Smooth muscle cell (in vitro differentiated cells): Measurements from ENCODE around the gene CHGA. TPM values are rescaled to one million over a fixed set of nuclear protein-coding genes. Genes with fewer than 3 reads are reported as not detected.

ENCODE experiments used
- DNase-seq: peaks from one replicate; lab custom pipeline; 2025; ENCODE audit not compliant: unreplicated experiment; lab: John Stamatoyannopoulos, UW
- H2AFZ ChIP-seq: fragments of 200-600 bp; sonication (generic); 2 replicates; pipeline ENCODE4 v1.6.0; 2016; ENCODE audit warnings: antibody characterized with exemption, low read depth, mild to moderate bottlenecking
- H3F3A ChIP-seq: fragments of 200-600 bp; sonication (generic); 2 replicates; pipeline ENCODE4 v1.6.0; 2017; ENCODE audit warnings: antibody characterized with exemption, low read depth
- H3K27ac ChIP-seq: fragments of 200-600 bp; sonication (generic); 2 replicates; pipeline ENCODE4 v1.5.1; 2016; ENCODE audit warnings: low read depth, mild to moderate bottlenecking
- H3K27me3 ChIP-seq: fragments of 200-600 bp; sonication (generic); 2 replicates; pipeline ENCODE4 v1.6.1; 2016; ENCODE audit warnings: low read depth, mild to moderate bottlenecking
- H3K36me3 ChIP-seq: fragments of 200-600 bp; sonication (generic); 2 replicates; pipeline ENCODE4 v1.5.1; 2016; ENCODE audit warnings: low read depth
- H3K4me1 ChIP-seq: fragments of 200-600 bp; sonication (generic); 2 replicates; pipeline ENCODE4 v1.5.1; 2016; ENCODE audit warnings: low read depth
- H3K4me2 ChIP-seq: fragments of 200-600 bp; sonication (generic); 2 replicates; pipeline ENCODE4 v1.6.0; 2016; ENCODE audit warnings: mild to moderate bottlenecking
- H3K4me3 ChIP-seq: fragments of 200-600 bp; sonication (generic); 2 replicates; pipeline ENCODE4 v1.5.1; 2016; ENCODE audit warnings: mild to moderate bottlenecking
- H3K79me2 ChIP-seq: fragments of 200-600 bp; sonication (generic); 2 replicates; pipeline ENCODE4 v1.6.0; 2016; ENCODE audit warnings: low read depth, mild to moderate bottlenecking
- H3K9ac ChIP-seq: fragments of 200-600 bp; sonication (generic); 2 replicates; pipeline ENCODE4 v1.6.0; 2016; ENCODE audit warnings: low read depth
- H3K9me3 ChIP-seq: fragments of 200-600 bp; sonication (generic); replicated peaks from 2 replicates; pipeline ENCODE4 v1.5.1; 2016; ENCODE audit warnings: low read depth
- H4K20me1 ChIP-seq: fragments of 200-600 bp; sonication (generic); 2 replicates; pipeline ENCODE4 v1.6.0; 2016; ENCODE audit warnings: low read depth
- WGBS: methylation state at CpG from one replicate; pipeline ENCODE4 v1.1.7; 2016; ENCODE audit warnings: low lambda C conversion rate; 5-methylcytosine and 5-hydroxymethylcytosine counted together
- polyA plus RNA-seq: library from polyadenylated mRNA; unstranded; fragments of >200 nt; fragmentation: Nextera tagmentation; extraction: Ambion mirVana; gene quantifications from 2 replicates; pipeline ENCODE4 v1.2.1, GENCODE V29; 2016
- total RNA-seq: library from RNA; depleted of rRNA; stranded (reverse); fragments of >200 nt; gene quantifications from 2 replicates; pipeline ENCODE4 v1.2.3, GENCODE V29; 2014
- TF ChIP-seq, protein P1 (sequence below): fragments of 200-600 bp; sonication (generic); IDR thresholded peaks from 2 replicates; pipeline ENCODE4 v1.5.1; 2017; ENCODE audit warnings: borderline replicate concordance, mild to moderate bottlenecking, antibody characterized with exemption; ENCODE audit not compliant: insufficient read depth, poor library complexity, severe bottlenecking

The CHGA gene
- total and polyA plus RNA-seq, 2 experiments from 2014 or later, result not detected

DNA sequence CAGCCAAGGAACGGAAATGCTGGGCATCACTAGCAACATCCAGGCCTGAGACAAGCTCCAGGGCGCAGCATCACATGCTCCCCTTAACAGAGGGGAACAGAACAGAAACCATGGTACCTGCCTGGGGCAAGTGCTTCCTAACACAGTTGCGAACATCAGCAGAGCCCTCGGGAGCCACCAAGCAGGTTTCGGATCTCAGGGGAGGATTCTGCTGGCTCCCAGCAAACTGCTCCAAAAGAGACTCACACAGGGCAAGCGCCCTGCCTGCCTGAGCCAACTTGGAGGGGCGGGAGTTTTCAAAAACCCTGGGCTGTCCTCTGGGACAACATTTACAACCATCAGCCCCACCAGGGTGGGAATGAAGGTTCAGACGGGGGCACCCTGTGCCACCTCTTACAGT lies 19.6 kb downstream of the CHGA start:
- Histone ChIP-seq H3K4me3 (no peak overlapping the region), H3K27ac (no peak overlapping the region), H3K9ac (no peak overlapping the region), H3K4me1 (no peaks in the 10 kb centered on the region), H3K79me2 (no peaks in the 10 kb centered on the region), H4K20me1 (no peaks in the 10 kb centered on the region), H2AFZ (no peak overlapping the region), H3K27me3 (no peaks in the 10 kb centered on the region), H3K36me3 (no peaks in the 10 kb centered on the region), H3F3A (no peaks in the 10 kb centered on the region), H3K4me2 (no peak overlapping the region), H3K9me3 (no peaks in the 10 kb centered on the region)
- TF ChIP-seq, protein P1, sequence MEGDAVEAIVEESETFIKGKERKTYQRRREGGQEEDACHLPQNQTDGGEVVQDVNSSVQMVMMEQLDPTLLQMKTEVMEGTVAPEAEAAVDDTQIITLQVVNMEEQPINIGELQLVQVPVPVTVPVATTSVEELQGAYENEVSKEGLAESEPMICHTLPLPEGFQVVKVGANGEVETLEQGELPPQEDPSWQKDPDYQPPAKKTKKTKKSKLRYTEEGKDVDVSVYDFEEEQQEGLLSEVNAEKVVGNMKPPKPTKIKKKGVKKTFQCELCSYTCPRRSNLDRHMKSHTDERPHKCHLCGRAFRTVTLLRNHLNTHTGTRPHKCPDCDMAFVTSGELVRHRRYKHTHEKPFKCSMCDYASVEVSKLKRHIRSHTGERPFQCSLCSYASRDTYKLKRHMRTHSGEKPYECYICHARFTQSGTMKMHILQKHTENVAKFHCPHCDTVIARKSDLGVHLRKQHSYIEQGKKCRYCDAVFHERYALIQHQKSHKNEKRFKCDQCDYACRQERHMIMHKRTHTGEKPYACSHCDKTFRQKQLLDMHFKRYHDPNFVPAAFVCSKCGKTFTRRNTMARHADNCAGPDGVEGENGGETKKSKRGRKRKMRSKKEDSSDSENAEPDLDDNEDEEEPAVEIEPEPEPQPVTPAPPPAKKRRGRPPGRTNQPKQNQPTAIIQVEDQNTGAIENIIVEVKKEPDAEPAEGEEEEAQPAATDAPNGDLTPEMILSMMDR, result no peak
- no peak for DNase-seq
- WGBS, result 94% methylated on average over 8 of the region's 8 CpGs

DNA sequence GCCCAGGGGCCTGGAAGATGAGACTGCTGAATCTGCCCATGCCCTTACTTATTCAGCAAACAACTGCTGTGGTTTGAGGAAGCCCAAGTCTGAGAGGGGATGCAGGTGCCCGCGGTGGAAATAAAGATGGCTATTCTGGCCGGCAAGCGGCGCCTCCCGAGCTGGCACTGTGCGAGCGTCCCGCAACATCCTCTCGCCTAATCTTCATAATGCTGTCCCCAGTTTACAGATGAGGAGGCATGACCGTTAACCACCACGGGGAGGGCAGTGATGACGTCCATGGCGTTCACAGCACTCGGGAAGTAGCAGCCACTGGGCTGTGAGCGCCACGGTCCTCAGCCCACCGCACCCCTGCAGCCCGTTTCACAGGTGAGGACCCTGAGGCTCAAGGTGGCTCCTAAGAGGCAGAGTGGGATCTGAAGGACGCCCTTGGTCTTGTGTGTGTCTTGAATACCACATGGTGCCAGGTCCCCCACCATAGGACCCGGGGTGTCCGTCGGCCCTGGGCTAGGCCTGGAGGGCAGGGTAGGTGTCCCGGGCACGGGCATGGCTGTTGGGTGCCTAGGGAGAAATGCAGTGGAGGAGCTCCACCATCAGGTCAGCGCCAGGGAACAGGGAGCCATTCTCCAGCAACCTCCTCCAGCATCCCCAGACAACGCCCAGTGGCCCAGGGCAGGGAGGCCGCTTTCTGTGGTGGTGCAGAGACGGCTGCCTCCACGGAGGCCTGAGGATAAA lies 20.2 kb downstream of the CHGA start:
- Histone ChIP-seq H3K9ac (no peak overlapping the region), H4K20me1 (no peaks in the 10 kb centered on the region), H3K4me1 (no peaks in the 10 kb centered on the region), H3K9me3 (no peaks in the 10 kb centered on the region), H3K79me2 (no peaks in the 10 kb centered on the region), H2AFZ (no peak overlapping the region), H3K4me3 (no peak overlapping the region), H3K36me3 (no peaks in the 10 kb centered on the region), H3F3A (no peaks in the 10 kb centered on the region), H3K27me3 (no peaks in the 10 kb centered on the region), H3K4me2 (no peak overlapping the region), H3K27ac (no peak overlapping the region)
- TF ChIP-seq, protein P1, result no peak
- DNase-seq, result no peak
- 98% methylated on average over 30 of the region's 30 CpGs for WGBS

DNA sequence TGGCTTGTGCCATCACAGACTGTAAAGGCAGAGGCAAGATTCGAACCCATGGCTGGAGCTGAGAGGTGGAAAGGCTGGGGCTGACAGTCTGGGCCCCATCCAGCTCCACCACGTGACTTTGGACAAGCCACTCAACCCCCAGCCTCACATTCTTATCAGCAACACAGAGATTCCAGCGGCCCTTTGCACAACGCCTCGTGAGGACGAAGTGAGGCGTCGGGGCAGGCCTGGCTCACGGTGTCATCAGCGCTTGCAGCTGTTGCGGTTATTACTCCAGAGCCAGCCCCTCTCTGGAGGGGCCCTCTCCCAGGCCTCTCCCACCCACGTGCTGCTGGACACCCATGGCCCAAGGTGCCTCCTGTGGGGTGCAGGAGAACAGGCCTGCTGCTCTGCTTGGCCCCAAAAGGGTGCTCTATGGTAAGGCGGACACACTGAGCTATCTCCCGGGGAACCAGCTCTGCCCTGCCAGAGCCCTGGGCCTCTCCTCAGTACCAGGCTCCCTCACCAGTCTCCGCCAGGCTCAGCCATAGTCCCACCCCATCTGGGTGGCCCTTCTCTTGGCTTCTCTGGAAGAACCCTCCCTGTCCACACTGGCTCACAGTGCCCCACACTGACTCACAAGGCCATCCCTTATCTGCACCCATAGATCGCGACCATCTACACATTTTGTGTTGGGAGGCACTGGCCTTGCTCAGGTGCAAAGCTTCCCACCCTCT lies 21.1 kb downstream of the CHGA start:
- Histone ChIP-seq H3K4me1 (no peaks in the 10 kb centered on the region), H3F3A (no peaks in the 10 kb centered on the region), H3K27me3 (no peaks in the 10 kb centered on the region), H3K9me3 (no peaks in the 10 kb centered on the region), H3K4me3 (no peak overlapping the region), H3K36me3 (no peaks in the 10 kb centered on the region), H2AFZ (no peak overlapping the region), H4K20me1 (no peaks in the 10 kb centered on the region), H3K9ac (no peak overlapping the region), H3K27ac (no peak overlapping the region), H3K79me2 (no peaks in the 10 kb centered on the region), H3K4me2 (no peak overlapping the region)
- DNase-seq, result no peak
- TF ChIP-seq, protein P1, result no peak
- 55% methylated on average over 17 of the region's 17 CpGs for WGBS
